GM19043 (cell line): ENCODE measurements around the gene ADCY9.
"Not testable (repeated sequence)": the region's sequence is repeated elsewhere in the genome, so short reads cannot be mapped to it uniquely, and the experiment has no call there.

Source experiments
- ATAC-seq: cut with Tn5 transposase; IDR thresholded peaks from one replicate; pipeline ENCODE4 v1.9.1; 2021; ENCODE audit warnings: low read depth; ENCODE audit not compliant: unreplicated experiment

Gene ADCY9

GRCh38 chr16:4116325-4117249, at the start of gene ADCY9:
ADCY9 (minus strand) TSS chr16:4116442; CDS start chr16:4115442, 1,000 bp downstream.
- ATAC-seq, result no peak

- ATAC-seq, result no peak
Observed at GRCh38 chr16:4160658-4161430, 44.6 kb upstream of the ADCY9 start.

- no peak for ATAC-seq
Observed at GRCh38 chr16:4159726-4160125, 43.5 kb upstream of the ADCY9 start.

GRCh38 chr16:4158143-4159093, 42.2 kb upstream of the ADCY9 start:
- no peak for ATAC-seq

GRCh38 chr16:4157376-4157825, 41.2 kb upstream of the ADCY9 start:
- ATAC-seq, result no peak

GRCh38 chr16:4156503-4156902, 40.3 kb upstream of the ADCY9 start:
- not testable (repeated sequence) for ATAC-seq

- not testable (repeated sequence) for ATAC-seq
Observed at GRCh38 chr16:4153364-4153763, 37.1 kb upstream of the ADCY9 start.

- ATAC-seq, result no peak
Observed at GRCh38 chr16:4152267-4152666, 36.0 kb upstream of the ADCY9 start.

GRCh38 chr16:4147236-4147635, 31.0 kb upstream of the ADCY9 start:
- no peak for ATAC-seq

GRCh38 chr16:4142268-4142667, 26.0 kb upstream of the ADCY9 start:
- no peak for ATAC-seq

- no peak for ATAC-seq
Observed at GRCh38 chr16:4141604-4142003, 25.4 kb upstream of the ADCY9 start.

GRCh38 chr16:4140652-4141051, 24.4 kb upstream of the ADCY9 start:
- no peak for ATAC-seq

- no peak for ATAC-seq
Observed at GRCh38 chr16:4139968-4140367, 23.7 kb upstream of the ADCY9 start.

GRCh38 chr16:4138713-4139112, 22.5 kb upstream of the ADCY9 start:
- no peak for ATAC-seq

GRCh38 chr16:4137438-4137837, 21.2 kb upstream of the ADCY9 start:
- no peak for ATAC-seq

- no peak for ATAC-seq
Observed at GRCh38 chr16:4136229-4136813, 20.1 kb upstream of the ADCY9 start.

GRCh38 chr16:4135537-4135936, 19.3 kb upstream of the ADCY9 start:
- no peak for ATAC-seq

GRCh38 chr16:4133897-4134372, 17.7 kb upstream of the ADCY9 start:
- no peak for ATAC-seq

GRCh38 chr16:4131621-4132020, 15.4 kb upstream of the ADCY9 start:
- no peak for ATAC-seq
